Daoy (cell line): Measurements from ENCODE around the gene DOC2A. TPM values are rescaled to one million over a fixed set of nuclear protein-coding genes. Genes with fewer than 3 reads are reported as not detected.
"Not testable (repeated sequence)": the region's sequence is repeated elsewhere in the genome, so short reads cannot be mapped to it uniquely, and the experiment has no call there.

Experiments
- DNase-seq: peaks from one replicate; pipeline ENCODE4 v3.0.0-alpha.2; 2015; ENCODE audit warnings: low read depth
- total RNA-seq: library from RNA; depleted of rRNA; stranded (reverse); fragments of >200 nt; shearing (Covaris generic); gene quantifications from 2 replicates; pipeline ENCODE4 v1.2.3, GENCODE V29; 2014

Gene DOC2A
- total RNA-seq, 1 experiment from 2014 or later, result not detected

DNA sequence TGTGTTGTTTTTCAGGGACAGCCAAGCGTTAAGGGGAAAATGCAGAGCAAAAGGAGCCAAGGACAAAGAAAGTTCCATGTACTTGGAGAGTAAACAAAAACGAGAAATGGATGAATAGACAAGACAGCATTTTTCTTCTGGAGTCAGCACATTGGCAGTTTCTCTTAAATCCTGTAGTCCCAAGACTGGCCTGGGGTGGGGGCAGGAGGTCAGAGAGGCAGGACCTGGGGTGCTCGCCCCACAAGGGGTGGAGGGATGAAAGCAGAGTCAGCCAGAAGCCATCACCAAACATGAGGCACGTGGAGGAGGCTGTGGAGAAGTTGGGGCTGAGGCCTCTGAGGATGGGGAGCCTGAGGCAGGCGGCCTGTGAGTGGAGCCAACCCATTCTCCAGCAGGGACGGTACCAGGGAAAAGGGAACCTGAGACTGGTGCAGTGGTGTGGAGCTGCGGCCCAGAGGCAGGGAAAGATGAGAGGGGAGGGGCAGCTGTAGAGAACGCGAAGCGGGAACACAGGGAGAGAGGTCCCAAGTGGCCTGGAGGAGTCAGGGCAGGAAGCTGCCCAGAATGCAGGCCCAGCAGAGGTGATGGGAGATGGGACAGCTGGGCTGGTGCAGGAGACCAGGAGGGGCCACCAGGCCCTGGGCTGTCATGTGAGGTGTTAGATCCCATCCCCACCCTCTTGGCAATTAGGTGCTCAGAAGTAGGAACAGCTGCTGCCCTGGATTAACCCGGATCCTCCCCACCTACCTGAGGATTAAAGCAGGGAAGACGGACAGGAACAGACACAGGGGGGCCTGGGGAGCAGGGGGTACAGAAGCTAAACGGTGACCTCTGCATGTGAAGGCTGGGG lies 17.0 kb upstream of the DOC2A start:
- DNase-seq, result no peak

- no peak for DNase-seq
Measured at GRCh38 chr16:30026449-30026848, 15.6 kb upstream of the DOC2A start.

- DNase-seq, result no peak
Measured at GRCh38 chr16:30025574-30025973, 14.7 kb upstream of the DOC2A start.

- no peak for DNase-seq
Measured at GRCh38 chr16:30025156-30025555, 14.3 kb upstream of the DOC2A start.

GRCh38 chr16:30024451-30024850 lies 13.6 kb upstream of the DOC2A start:
- DNase-seq, result no peak

DNA sequence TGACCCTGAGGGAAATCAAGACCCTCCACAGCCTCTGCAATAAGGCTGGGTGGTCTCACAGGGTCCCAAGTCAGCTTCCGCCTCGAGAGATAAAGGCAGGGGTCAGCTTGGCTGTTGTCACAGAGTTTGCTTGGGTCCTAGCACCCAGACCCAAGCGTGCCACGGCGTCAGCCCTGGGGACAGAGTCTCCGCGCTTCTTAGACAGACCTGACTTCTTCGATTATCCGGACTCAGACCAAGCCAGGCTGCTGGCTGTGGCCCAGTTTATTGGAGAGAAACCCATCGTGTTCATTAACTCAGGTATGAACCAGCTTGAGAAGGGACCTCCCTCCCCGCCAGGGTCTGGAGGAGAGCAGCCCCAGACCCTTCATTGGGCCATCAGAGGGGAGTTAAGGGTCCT lies 12.8 kb upstream of the DOC2A start:
- DNase-seq, result no peak

DNA sequence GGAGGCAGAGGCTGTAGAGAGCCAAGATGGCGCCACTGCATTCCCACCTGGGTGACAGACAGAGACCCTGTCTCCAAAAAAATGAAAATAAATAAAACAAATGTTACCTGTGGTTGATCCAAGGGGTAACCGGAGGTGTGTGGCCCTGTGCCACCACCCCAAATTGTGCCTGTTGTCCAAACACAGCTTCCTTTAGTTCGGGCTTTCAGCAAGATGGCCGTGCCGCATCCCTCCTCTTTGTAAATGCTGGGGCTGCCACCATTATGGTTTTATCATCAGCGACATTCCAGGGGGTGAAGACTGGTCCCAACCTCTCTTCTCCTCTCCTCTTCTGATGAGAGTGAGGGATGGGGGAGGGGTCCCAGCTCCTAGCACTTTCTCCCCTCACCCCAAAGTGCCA lies 12.1 kb upstream of the DOC2A start, which contains the start of gene C16orf92:
Gene C16orf92, plus strand, starts transcription at position 312 of the 400 bp plus-strand sequence. CDS start 143 bp downstream, outside the sequence.
- DNase-seq, result no peak

DNA sequence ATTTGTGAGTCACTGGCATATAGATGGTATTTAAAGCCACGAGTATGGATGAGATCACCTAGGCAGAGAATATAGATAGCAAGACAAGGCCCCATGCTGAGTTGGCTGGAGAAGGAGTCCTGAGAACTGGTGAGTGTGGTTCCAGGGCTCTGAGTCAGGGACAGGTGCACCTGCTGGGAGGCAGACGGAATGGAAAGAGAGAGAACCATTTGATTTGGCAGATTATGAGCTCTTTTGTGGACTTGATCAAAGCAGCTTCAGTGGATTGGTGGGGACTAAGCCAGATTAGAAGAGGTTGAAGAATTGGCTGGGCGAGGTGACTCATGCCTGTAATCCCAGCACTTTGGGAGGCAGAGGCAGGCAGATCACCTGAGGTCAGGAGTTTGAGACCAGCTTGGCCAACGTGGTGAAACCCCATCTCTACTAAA lies 7.9 kb upstream of the DOC2A start:
- peak; percentile 55 for DNase-seq

- DNase-seq, result not testable (repeated sequence)
Measured at GRCh38 chr16:30017937-30018336, 7.1 kb upstream of the DOC2A start.

- no peak for DNase-seq
Measured at GRCh38 chr16:30017277-30017656, 6.4 kb upstream of the DOC2A start.

DNA sequence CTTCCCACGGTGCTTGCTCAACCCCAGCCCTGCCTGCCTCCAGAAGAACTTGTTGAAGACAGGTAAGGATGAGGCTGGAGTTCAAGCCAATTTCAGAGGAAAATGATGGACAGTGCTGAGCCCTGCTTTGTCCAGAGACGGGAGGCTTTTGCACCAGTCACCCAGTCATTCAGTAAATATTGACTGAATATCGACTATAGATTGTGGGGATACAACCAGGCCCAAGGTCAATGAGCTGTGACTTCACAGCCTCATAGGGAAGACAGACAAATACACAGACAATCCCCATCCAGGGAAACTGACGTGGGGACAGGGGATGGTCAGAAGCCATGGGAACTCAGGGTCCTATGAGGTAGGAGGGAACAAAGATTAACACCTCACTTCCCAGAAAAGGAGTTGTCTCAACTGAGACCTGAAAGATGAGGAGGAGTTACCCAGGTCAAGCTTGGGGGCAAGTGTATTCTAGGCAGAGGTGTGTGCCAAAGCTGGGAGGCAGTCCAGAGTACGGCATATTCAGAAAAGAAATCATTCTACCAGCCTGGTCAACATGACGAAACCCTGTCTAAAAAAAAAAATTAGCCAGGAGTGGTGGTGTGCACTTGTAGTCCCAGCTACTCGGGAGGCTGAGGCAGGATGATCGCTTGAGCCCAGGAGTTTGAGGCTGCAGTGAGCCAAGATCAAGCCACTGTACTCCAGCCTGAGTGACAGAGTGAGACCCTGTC lies 5.9 kb upstream of the DOC2A start:
- no peak for DNase-seq

DNA sequence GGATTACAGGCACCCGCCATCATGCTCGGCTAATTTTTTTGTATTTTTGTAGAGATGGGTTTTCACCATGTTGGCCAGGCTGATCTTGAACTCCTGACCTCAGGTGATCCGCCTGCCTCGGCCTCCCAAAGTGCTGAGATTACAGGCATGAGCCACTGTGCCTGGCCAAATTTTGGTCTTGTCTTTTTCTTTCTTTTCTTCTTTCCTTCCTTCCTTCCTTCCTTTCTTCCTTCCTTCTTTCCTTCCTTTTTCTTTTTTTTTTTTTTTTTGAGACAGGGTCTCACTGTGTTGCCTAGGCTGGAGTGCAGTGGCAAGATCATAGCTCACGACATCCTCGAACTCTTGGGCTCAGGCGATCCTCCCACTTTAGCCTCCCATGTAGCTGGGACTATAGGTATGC lies 4.6 kb upstream of the DOC2A start:
- not testable (repeated sequence) for DNase-seq

DNA sequence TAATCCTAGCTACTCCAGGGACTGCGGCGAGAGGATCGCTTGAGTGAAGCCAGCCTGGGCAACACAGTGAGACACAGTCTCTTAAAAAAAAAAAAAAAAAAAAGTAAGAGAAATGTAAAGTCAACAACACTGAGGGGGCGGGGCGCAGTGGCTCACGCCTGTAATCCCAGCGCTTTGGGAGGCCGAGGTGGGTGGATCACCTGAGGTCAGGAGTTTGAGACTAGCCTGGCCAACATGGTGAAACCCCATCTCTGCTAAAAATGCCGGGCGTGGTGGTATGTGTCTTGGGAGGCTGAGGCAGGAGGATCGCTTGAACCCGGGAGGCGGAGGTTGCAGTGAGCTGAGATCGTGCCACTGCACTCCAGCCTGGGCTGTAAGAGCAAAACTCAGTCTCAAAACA lies 1.8 kb upstream of the DOC2A start:
- DNase-seq, result not testable (repeated sequence)

DNA sequence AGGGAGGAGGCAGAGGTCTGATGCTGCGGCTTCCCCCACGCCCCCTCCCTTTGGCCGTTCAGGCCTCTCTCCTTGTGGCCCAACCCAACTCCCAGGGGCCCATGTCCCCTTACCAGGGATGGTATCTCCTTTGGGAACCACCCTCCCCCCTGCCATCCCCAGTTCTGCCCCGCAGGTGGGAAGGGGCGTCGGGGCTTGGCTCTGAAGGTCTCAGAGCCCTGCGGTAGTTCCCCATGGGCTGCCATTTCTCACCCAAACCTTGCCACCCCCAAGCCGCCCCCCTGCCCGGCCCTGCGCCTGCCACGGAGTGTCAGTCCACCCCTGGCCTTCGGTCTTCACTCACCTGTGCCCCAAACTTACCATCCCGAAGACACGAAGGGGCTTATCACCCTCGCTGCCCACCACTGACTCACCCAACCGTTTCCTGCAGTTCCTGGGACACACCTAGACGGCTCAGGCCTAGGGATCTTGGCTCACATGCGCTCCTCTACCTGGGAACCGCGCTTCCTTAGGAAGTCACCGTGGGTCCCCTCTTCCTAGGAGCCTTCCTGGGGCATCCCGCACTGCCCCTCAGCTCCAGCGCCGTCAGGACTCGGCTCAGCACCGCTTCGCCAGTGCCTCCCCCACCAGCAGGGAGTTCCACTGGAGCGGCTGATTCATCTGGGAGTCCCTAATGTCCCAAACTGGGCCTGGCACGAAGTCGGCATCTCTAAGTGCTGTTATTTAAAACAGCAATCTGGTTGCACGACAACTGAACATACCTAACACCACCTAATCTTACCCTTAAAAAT lies 1.1 kb upstream of the DOC2A start:
- DNase-seq, result no peak

- DNase-seq, result no peak
Measured at GRCh38 chr16:30009990-30010843, 610 bp downstream of the DOC2A start.

DNA sequence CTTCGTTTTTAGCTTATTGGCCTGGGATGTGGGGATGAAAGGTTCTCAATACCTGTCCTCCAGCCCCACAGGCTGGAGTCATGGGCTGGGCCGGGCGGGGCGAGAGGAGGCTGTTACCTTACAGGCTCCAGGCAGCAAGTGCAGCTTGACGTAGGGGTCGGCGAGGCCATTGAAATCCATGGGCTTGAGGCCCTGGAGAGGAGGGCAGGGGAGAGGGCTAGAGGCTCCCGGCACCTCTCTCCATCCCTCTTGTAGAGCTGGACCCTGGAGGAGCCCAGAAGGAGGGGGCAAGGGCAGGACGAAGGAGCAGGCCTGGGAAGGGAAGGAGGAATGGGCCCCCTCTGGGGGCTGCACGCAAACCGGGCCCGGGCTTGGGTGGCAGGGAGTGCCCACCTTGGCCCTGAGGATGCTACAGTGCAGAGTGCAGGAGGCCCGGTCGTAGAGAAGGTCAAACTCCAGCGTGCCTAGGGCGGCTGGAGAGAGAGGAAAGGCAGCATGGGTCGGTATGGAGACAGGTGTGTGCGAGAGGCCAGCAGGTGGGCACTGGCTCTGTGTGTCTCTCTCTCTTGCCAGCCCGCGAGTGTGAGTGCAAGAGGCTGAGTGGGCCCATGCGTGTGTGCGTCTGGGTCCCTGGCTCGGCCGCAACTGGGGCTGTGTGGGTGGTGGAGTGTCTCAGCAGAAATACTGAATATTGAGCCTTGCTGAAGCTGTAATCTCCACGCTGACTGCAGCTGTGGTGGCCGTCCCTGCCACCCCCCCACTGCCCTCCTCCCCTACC lies 1.6 kb downstream of the DOC2A start:
- no peak for DNase-seq

GRCh38 chr16:30007378-30007895 lies 3.4 kb downstream of the DOC2A start:
- DNase-seq, result no peak

DNA sequence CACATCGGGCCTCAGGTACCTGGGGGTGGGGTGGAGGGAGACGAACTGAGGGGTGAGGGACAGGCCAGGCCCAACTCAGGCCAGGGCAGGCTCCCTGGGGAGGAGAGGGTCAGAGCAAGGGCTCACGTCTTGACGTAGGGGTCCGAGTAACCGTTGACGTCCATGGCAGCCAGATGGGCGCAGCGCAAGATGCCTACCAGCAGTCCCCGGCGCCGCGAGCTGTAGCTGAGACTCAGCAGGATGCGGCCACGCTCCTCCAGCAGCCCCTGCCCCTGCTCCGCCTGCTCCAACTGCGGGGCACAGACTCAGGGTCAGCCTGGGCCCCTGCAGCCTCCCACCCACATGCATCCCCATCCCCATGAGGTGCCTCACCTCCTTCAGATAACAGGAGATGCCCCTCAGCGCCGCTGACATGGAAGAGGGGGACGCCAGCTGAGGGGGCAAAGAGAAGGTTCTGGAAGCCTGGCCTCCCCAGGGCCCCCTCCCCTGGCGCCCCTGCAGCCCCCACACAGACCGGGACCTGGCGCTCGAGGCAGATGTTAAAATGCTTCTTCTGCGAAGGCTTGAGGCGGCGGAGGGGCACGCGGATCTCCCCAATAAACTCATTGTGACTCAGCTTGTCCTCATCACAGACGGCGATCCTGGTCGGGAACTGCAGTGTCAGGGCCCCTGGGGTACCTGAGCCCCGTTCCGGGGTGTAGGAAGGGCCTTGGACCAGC lies 4.0 kb downstream of the DOC2A start:
- no peak for DNase-seq

DNA sequence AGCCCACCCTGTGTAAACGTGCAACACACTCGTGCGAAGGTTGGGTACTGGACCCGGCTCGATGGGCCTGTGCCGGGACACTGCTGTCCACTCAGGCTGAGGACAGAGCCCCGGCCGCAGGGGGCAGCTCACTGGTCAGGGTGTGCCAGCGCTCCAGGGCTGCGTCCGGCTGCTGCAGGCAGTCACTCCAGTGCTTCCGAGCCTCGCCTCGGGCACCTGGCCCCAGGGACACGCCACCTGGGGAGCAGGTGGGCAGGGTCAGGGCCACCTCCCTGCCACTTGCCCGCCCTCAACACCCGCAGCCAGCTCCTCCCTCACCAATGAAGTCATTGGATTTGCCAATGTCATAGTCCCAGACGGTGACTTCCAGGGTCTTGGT lies 4.7 kb downstream of the DOC2A start:
- no peak for DNase-seq
